ENCODE results near the gene DNAJC19.

DNAJC19 gene

DNA sequence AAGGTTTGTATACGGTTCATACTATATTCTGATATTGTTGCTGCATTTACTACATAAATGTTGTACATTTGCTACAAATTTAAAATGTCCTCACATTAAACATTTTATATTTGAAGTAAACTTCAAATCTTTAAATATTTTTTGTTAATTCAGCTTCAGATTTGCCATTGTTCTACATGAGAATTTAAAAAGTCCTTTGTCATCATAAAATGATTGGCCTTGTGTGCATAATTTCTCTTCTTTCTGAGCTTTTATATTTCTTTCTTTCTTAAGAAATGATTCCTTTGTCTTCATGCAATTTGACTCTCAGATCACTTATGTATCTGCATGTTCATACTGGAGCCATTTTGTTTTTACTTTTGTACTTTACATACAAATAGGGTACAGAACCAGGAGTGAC lies 28.0 kb downstream of the DNAJC19 start:
- Histone ChIP-seq H3K27ac (ENCODE audit: low read length) (no peak overlapping the region), H3K79me2 (ENCODE audit: insufficient read depth, low read length) (peaks cover 13% of the 10 kb centered on the region; the same call in 1 of the 2 replicates), H3K4me2 (ENCODE audit: insufficient read depth, low read length) (no peak overlapping the region), H3K4me1 (ENCODE audit: insufficient read depth, low read length) (no peaks in the 10 kb centered on the region), H3K9ac (ENCODE audit: low read depth, low read length) (no peak overlapping the region), H3K9me3 (ENCODE audit: insufficient read depth, low read length, severe bottlenecking) (no peaks in the 10 kb centered on the region), H3K4me3 (ENCODE audit: low read depth in 1 of 2, low read length in 2 of 2) (no peak overlapping the region), H4K20me1 (ENCODE audit: insufficient read depth, low read length) (peaks cover 4% of the 10 kb centered on the region; the same call in 1 of the 2 replicates), H2AFZ (ENCODE audit: low read depth, low read length) (no peak overlapping the region), H3K27me3 (ENCODE audit: insufficient read depth, low read length, poor library complexity) (no peaks in the 10 kb centered on the region), H3K36me3 (ENCODE audit: insufficient read depth, low read length) (peaks cover 98% of the 10 kb centered on the region)
- TF ChIP-seq, protein P1, sequence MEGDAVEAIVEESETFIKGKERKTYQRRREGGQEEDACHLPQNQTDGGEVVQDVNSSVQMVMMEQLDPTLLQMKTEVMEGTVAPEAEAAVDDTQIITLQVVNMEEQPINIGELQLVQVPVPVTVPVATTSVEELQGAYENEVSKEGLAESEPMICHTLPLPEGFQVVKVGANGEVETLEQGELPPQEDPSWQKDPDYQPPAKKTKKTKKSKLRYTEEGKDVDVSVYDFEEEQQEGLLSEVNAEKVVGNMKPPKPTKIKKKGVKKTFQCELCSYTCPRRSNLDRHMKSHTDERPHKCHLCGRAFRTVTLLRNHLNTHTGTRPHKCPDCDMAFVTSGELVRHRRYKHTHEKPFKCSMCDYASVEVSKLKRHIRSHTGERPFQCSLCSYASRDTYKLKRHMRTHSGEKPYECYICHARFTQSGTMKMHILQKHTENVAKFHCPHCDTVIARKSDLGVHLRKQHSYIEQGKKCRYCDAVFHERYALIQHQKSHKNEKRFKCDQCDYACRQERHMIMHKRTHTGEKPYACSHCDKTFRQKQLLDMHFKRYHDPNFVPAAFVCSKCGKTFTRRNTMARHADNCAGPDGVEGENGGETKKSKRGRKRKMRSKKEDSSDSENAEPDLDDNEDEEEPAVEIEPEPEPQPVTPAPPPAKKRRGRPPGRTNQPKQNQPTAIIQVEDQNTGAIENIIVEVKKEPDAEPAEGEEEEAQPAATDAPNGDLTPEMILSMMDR (IDR thresholded peaks at IDR 0.05; ENCODE audit: borderline replicate concordance, extremely low read depth, low read length, poor library complexity, severe bottlenecking), result no peak
- TF ChIP-seq EZH2 (IDR thresholded peaks at IDR 0.05; ENCODE audit: borderline replicate concordance, low read depth, low read length, severe bottlenecking), result no peak
- ATAC-seq (ENCODE audit: insufficient read depth, low read depth) (no peak), DNase-seq (no peak)

DNA sequence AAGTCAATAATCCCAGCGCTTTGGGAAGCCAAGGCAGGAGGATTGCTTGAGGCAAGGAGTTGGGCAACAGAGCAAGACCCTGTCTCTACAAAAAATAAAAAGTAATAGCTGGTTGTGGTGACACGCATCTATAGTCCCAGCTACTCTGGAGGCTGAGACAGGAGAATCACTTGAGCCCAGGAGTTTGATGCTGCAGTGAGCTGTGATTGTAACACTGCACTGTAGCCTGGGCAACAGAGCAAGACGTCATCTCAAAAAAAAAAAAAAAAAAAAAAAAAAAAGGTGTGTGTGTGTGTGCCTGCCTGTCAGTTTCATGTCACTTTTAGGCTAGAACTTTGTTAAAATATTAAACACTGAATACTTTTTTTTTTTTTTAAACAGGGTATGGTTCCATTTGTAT lies 28.4 kb downstream of the DNAJC19 start:
- DNase-seq (no peak), ATAC-seq (ENCODE audit: insufficient read depth, low read depth) (no peak)
- Histone ChIP-seq H3K4me1 (ENCODE audit: insufficient read depth, low read length) (no peaks in the 10 kb centered on the region), H2AFZ (ENCODE audit: low read depth, low read length) (no peak overlapping the region), H3K36me3 (ENCODE audit: insufficient read depth, low read length) (peaks cover 98% of the 10 kb centered on the region), H3K27ac (ENCODE audit: low read length) (no peak overlapping the region), H3K79me2 (ENCODE audit: insufficient read depth, low read length) (peaks cover 16% of the 10 kb centered on the region; the same call in 1 of the 2 replicates), H4K20me1 (ENCODE audit: insufficient read depth, low read length) (peaks cover 4% of the 10 kb centered on the region; the same call in 1 of the 2 replicates), H3K4me3 (ENCODE audit: low read depth in 1 of 2, low read length in 2 of 2) (no peak overlapping the region), H3K27me3 (ENCODE audit: insufficient read depth, low read length, poor library complexity) (no peaks in the 10 kb centered on the region), H3K4me2 (ENCODE audit: insufficient read depth, low read length) (no peak overlapping the region), H3K9ac (ENCODE audit: low read depth, low read length) (no peak overlapping the region), H3K9me3 (ENCODE audit: insufficient read depth, low read length, severe bottlenecking) (no peaks in the 10 kb centered on the region)
- TF ChIP-seq, protein P1 (IDR thresholded peaks at IDR 0.05; ENCODE audit: borderline replicate concordance, extremely low read depth, low read length, poor library complexity, severe bottlenecking), result no peak

DNA sequence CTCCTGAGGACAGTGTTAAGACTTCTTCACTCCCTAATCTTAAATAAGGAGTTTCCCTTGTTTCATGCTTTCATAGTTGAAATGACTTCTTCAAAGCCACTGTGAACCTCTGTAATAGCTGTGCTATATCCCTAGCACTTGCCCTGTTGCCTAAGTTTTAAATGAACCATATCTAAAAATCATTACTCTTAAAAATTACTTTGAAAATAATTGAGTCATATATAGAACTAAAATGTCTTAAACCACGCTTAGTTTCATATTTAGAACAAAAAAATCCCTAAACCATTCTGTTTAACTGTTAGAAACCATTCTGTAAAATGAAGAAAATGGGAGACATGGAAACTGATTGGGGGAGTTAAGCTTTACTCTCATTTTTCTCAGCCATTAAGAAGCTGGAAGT lies 29.8 kb downstream of the DNAJC19 start:
- Histone ChIP-seq H3K9ac (ENCODE audit: low read depth, low read length) (no peak overlapping the region), H3K79me2 (ENCODE audit: insufficient read depth, low read length) (peaks cover 22% of the 10 kb centered on the region; the same call in 1 of the 2 replicates), H3K36me3 (ENCODE audit: insufficient read depth, low read length) (peaks cover 97% of the 10 kb centered on the region), H3K4me1 (ENCODE audit: insufficient read depth, low read length) (no peaks in the 10 kb centered on the region), H4K20me1 (ENCODE audit: insufficient read depth, low read length) (peaks cover 4% of the 10 kb centered on the region; the same call in 1 of the 2 replicates), H3K4me2 (ENCODE audit: insufficient read depth, low read length) (no peak overlapping the region), H3K27me3 (ENCODE audit: insufficient read depth, low read length, poor library complexity) (no peaks in the 10 kb centered on the region), H3K27ac (ENCODE audit: low read length) (no peak overlapping the region), H3K4me3 (ENCODE audit: low read depth in 1 of 2, low read length in 2 of 2) (no peak overlapping the region), H2AFZ (ENCODE audit: low read depth, low read length) (no peak overlapping the region), H3K9me3 (ENCODE audit: insufficient read depth, low read length, severe bottlenecking) (no peaks in the 10 kb centered on the region)
- ATAC-seq (ENCODE audit: insufficient read depth, low read depth) (no peak), DNase-seq (no peak)
- no peak for TF ChIP-seq EZH2 (IDR thresholded peaks at IDR 0.05; ENCODE audit: borderline replicate concordance, low read depth, low read length, severe bottlenecking)
- TF ChIP-seq, protein P1 (IDR thresholded peaks at IDR 0.05; ENCODE audit: borderline replicate concordance, extremely low read depth, low read length, poor library complexity, severe bottlenecking), result no peak

Data from DND-41 (cell line).